LNCaP clone FGC (cell line): ENCODE measurements around the gene IGDCC3.

Experiments used
- DNase-seq: peaks from one replicate; pipeline ENCODE4 v3.0.0-alpha.2; 2011; ENCODE audit warnings: low read depth
- H3K4me3 ChIP-seq: 2 replicates; pipeline ENCODE4 v1.5.1; 2011; ENCODE audit warnings: mild to moderate bottlenecking, low read depth, low read length, control low read depth
- TF ChIP-seq, protein P1 (sequence below): IDR thresholded peaks from 2 replicates; pipeline ENCODE4 v1.5.1; 2012; ENCODE audit warnings: mild to moderate bottlenecking; ENCODE audit not compliant: control insufficient read depth, insufficient read depth; ENCODE audit errors: extremely low read depth

IGDCC3 gene

GRCh38 chr15:65411465-65412071 is 33.8 kb upstream of the IGDCC3 start:
- TF ChIP-seq, protein P1, sequence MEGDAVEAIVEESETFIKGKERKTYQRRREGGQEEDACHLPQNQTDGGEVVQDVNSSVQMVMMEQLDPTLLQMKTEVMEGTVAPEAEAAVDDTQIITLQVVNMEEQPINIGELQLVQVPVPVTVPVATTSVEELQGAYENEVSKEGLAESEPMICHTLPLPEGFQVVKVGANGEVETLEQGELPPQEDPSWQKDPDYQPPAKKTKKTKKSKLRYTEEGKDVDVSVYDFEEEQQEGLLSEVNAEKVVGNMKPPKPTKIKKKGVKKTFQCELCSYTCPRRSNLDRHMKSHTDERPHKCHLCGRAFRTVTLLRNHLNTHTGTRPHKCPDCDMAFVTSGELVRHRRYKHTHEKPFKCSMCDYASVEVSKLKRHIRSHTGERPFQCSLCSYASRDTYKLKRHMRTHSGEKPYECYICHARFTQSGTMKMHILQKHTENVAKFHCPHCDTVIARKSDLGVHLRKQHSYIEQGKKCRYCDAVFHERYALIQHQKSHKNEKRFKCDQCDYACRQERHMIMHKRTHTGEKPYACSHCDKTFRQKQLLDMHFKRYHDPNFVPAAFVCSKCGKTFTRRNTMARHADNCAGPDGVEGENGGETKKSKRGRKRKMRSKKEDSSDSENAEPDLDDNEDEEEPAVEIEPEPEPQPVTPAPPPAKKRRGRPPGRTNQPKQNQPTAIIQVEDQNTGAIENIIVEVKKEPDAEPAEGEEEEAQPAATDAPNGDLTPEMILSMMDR = no peak
- no peak overlapping the region for H3K4me3 ChIP-seq
- DNase-seq = no peak

DNA sequence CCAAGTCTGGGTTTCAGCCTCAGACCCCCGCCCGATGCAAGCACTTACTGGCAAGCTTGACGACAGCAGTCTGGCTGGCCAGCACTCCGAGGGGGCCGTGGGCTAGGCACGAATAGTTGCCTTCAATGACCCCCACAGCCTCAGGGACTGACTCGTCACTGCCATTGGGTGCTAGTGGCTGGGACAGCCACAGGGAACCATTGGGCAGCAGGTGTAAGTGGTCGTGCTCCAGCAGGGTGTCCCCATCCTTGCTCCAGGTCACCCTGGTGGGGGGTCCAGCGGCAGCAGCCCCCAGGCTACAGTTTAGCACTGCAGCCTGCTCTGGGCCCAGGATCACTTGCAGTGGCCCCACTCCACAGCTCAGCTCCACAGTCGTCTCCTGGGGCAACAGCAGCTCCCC is 33.2 kb upstream of the IGDCC3 start:
- no peak for DNase-seq
- TF ChIP-seq, protein P1 = no peak
- no peak overlapping the region for H3K4me3 ChIP-seq

GRCh38 chr15:65410036-65410435 is 32.2 kb upstream of the IGDCC3 start:
- TF ChIP-seq, protein P1 = no peak
- DNase-seq = no peak
- no peak overlapping the region for H3K4me3 ChIP-seq

- DNase-seq = no peak
- H3K4me3 ChIP-seq = no peak overlapping the region
- TF ChIP-seq, protein P1 = no peak
These were observed 31.3 kb upstream of the IGDCC3 start for GRCh38 chr15:65409036-65409631.

DNA sequence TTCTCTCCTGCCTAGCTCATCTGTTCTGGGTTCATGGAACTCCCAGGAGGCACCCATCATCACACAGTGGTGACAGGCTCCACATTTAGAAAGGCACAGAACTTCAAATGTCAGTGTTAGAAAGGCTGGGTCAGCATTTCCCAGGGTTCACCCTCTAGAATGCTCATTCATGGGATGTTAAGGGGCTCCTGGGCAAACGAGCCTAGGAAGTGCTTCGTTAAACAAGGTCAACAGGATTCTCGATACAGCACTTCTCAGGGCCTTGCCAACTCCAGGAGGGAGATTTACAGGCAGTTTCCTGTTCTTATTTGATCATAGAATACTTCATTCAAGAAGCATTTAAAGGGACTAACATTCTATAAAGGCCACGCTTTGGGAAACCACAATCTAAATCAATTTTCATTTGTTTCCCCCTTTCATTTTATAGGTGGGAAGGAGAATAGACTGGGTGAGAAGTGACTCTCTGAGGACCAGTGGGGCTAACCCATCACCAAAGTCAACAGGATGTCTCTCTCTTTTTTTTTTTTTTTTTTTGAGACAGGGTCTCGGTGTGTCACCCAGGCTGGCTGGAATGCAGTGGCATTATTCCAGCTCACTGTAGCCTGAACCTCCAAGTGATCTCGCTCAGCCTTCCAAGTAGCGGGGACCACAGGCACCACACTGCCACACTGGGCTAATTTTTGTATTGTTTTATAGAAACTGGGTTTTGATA is 30.7 kb upstream of the IGDCC3 start:
- H3K4me3 ChIP-seq = no peak overlapping the region
- TF ChIP-seq, protein P1 = no peak
- no peak for DNase-seq

DNA sequence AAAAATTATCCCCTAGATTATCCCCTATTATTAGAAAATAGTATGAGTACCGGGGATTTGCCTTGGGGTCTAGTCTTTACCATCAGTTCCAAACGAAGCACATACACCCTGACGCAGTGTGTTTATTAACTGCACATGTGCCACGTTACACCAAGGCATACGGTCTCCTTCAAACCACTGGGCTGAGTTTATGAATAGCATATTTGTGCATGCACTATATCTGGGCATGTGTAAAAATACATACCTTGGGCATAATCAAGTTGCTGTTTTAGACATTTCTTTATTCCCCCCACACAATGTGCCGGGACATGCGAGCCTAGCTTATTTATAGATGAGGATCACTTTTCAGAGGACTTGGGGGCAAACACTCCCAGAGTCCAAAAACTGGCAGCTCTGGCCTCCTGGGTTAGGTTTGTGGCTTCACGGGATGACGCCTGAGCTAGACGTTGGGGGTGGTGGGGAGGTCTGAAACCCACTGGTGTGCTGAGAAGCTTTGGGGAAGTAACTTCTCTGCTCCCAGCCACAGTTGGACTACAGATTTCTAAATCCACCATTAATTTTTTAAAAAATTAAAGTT is 28.7 kb upstream of the IGDCC3 start:
- H3K4me3 ChIP-seq = no peak overlapping the region
- no peak for DNase-seq
- TF ChIP-seq, protein P1 = no peak
